B cell (primary cell): ENCODE data around the gene PDP2.

ENCODE experiments used
- EZH2 ChIP-seq: IDR thresholded peaks from 2 replicates; pipeline ENCODE4 v1.6.1; 2012; ENCODE audit warnings: borderline replicate concordance, low read depth, mild to moderate bottlenecking, moderate library complexity, low read length; ENCODE audit not compliant: insufficient read depth, poor library complexity, severe bottlenecking
- TF ChIP-seq, protein P1 (sequence below): fragments of 200-600 bp; IDR thresholded peaks from one replicate; pipeline ENCODE4 v1.8.0; 2022; ENCODE audit warnings: antibody characterized with exemption, mild to moderate bottlenecking

GRCh38 chr16:66920924-66921680, 40.8 kb downstream of the PDP2 start:
- TF ChIP-seq, protein P1, sequence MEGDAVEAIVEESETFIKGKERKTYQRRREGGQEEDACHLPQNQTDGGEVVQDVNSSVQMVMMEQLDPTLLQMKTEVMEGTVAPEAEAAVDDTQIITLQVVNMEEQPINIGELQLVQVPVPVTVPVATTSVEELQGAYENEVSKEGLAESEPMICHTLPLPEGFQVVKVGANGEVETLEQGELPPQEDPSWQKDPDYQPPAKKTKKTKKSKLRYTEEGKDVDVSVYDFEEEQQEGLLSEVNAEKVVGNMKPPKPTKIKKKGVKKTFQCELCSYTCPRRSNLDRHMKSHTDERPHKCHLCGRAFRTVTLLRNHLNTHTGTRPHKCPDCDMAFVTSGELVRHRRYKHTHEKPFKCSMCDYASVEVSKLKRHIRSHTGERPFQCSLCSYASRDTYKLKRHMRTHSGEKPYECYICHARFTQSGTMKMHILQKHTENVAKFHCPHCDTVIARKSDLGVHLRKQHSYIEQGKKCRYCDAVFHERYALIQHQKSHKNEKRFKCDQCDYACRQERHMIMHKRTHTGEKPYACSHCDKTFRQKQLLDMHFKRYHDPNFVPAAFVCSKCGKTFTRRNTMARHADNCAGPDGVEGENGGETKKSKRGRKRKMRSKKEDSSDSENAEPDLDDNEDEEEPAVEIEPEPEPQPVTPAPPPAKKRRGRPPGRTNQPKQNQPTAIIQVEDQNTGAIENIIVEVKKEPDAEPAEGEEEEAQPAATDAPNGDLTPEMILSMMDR, result no peak
- no peak for TF ChIP-seq EZH2
